ENCODE measurements around the gene KRT2.

Gene KRT2

GRCh38 chr12:52648012-52648550, 3.9 kb downstream of the KRT2 start:
- TF ChIP-seq ZBTB7A (IDR thresholded peaks at IDR 0.05; ENCODE audit: low read depth), result no peak
- no peak for TF ChIP-seq TCF12 (IDR thresholded peaks at IDR 0.05; ENCODE audit: low read depth)

DNA sequence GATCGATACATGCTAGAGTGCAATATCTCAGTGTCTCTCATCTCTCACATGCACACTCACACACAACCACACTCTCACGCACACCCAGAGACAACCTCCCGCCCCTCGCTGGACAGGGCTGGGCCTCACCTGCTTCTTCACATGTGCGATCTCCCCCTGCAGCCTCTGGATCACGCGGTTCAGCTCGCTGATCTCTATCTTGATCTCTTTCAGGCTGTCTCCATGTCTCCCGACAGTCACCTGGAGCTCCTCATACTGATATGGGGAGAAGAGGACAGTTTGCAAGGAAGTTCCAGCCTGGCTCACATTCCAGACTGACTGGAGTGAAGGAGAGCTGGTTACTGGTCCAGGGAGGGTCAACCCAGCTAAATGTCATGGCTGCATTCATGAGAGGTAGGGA, 4.4 kb downstream of the KRT2 start:
- TF ChIP-seq TAF1 (IDR thresholded peaks at IDR 0.05; ENCODE audit: low read depth) (no peak), TCF12 (IDR thresholded peaks at IDR 0.05; ENCODE audit: low read depth) (no peak), CEBPB (IDR thresholded peaks at IDR 0.05) (no peak), ZBTB7A (IDR thresholded peaks at IDR 0.05; ENCODE audit: low read depth) (no peak), RAD21 (IDR thresholded peaks at IDR 0.05; ENCODE audit: low read depth) (no peak), CREB1 (IDR thresholded peaks at IDR 0.05; ENCODE audit: low read depth) (no peak), EP300 (IDR thresholded peaks at IDR 0.05; ENCODE audit: borderline replicate concordance) (no peak), YY1 (IDR thresholded peaks at IDR 0.05; ENCODE audit: low read depth) (no peak), USF1 (IDR thresholded peaks at IDR 0.05) (no peak), NFIC (IDR thresholded peaks at IDR 0.05) (no peak), EGR1 (IDR thresholded peaks at IDR 0.05) (no peak), FOXM1 (IDR thresholded peaks at IDR 0.05; ENCODE audit: borderline replicate concordance, low read depth) (no peak), TEAD4 (IDR thresholded peaks at IDR 0.05) (no peak)
- TF ChIP-seq, protein P1, sequence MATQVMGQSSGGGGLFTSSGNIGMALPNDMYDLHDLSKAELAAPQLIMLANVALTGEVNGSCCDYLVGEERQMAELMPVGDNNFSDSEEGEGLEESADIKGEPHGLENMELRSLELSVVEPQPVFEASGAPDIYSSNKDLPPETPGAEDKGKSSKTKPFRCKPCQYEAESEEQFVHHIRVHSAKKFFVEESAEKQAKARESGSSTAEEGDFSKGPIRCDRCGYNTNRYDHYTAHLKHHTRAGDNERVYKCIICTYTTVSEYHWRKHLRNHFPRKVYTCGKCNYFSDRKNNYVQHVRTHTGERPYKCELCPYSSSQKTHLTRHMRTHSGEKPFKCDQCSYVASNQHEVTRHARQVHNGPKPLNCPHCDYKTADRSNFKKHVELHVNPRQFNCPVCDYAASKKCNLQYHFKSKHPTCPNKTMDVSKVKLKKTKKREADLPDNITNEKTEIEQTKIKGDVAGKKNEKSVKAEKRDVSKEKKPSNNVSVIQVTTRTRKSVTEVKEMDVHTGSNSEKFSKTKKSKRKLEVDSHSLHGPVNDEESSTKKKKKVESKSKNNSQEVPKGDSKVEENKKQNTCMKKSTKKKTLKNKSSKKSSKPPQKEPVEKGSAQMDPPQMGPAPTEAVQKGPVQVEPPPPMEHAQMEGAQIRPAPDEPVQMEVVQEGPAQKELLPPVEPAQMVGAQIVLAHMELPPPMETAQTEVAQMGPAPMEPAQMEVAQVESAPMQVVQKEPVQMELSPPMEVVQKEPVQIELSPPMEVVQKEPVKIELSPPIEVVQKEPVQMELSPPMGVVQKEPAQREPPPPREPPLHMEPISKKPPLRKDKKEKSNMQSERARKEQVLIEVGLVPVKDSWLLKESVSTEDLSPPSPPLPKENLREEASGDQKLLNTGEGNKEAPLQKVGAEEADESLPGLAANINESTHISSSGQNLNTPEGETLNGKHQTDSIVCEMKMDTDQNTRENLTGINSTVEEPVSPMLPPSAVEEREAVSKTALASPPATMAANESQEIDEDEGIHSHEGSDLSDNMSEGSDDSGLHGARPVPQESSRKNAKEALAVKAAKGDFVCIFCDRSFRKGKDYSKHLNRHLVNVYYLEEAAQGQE (IDR thresholded peaks at IDR 0.05; ENCODE audit: low read depth), result no peak
- TF ChIP-seq, protein P2, sequence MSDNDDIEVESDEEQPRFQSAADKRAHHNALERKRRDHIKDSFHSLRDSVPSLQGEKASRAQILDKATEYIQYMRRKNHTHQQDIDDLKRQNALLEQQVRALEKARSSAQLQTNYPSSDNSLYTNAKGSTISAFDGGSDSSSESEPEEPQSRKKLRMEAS (IDR thresholded peaks at IDR 0.05), result no peak

DNA sequence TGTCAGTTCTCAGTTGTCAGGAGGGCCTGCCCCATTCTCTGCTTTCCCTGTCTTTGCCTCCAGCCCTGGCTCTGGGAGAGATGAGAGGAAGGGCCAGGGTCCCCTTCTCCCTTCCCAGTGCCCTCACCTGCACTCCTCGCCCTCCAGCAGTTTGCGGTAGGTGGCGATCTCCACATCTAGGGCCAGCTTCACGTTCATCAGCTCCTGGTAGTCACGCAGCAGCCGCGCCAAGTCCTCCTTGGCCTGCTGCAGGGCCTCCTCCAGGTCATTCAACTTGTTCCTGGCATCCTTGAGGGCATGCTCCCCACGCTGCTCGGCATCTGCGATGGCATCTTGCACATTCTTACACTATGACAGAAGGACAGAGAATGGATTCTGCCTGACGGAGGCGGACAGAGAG, 5.4 kb downstream of the KRT2 start:
- no peak for TF ChIP-seq TAF1 (IDR thresholded peaks at IDR 0.05; ENCODE audit: low read depth)
- TF ChIP-seq TEAD4 (IDR thresholded peaks at IDR 0.05), result no peak
- no peak for TF ChIP-seq YY1 (IDR thresholded peaks at IDR 0.05; ENCODE audit: low read depth)
- no peak for TF ChIP-seq EP300 (IDR thresholded peaks at IDR 0.05; ENCODE audit: borderline replicate concordance)
- no peak for TF ChIP-seq FOXM1 (IDR thresholded peaks at IDR 0.05; ENCODE audit: borderline replicate concordance, low read depth)
- TF ChIP-seq CREB1 (IDR thresholded peaks at IDR 0.05; ENCODE audit: low read depth), result no peak
- no peak for TF ChIP-seq TCF12 (IDR thresholded peaks at IDR 0.05; ENCODE audit: low read depth)
- TF ChIP-seq CEBPB (IDR thresholded peaks at IDR 0.05), result no peak
- TF ChIP-seq EGR1 (IDR thresholded peaks at IDR 0.05), result no peak
- TF ChIP-seq USF1 (IDR thresholded peaks at IDR 0.05), result no peak
- TF ChIP-seq, protein P1 (IDR thresholded peaks at IDR 0.05; ENCODE audit: low read depth), result no peak
- TF ChIP-seq ZBTB7A (IDR thresholded peaks at IDR 0.05; ENCODE audit: low read depth), result no peak
- no peak for TF ChIP-seq RAD21 (IDR thresholded peaks at IDR 0.05; ENCODE audit: low read depth)
- TF ChIP-seq NFIC (IDR thresholded peaks at IDR 0.05), result no peak
- TF ChIP-seq, protein P2 (IDR thresholded peaks at IDR 0.05), result no peak

- TF ChIP-seq NFIC (IDR thresholded peaks at IDR 0.05), result no peak
- TF ChIP-seq CEBPB (IDR thresholded peaks at IDR 0.05), result no peak
- TF ChIP-seq TCF12 (IDR thresholded peaks at IDR 0.05; ENCODE audit: low read depth), result no peak
- TF ChIP-seq TAF1 (IDR thresholded peaks at IDR 0.05; ENCODE audit: low read depth), result no peak
- no peak for TF ChIP-seq FOXM1 (IDR thresholded peaks at IDR 0.05; ENCODE audit: borderline replicate concordance, low read depth)
- no peak for TF ChIP-seq ZBTB7A (IDR thresholded peaks at IDR 0.05; ENCODE audit: low read depth)
- TF ChIP-seq RAD21 (IDR thresholded peaks at IDR 0.05; ENCODE audit: low read depth), result no peak
- TF ChIP-seq USF1 (IDR thresholded peaks at IDR 0.05), result no peak
- TF ChIP-seq, protein P2 (IDR thresholded peaks at IDR 0.05), result no peak
- TF ChIP-seq CREB1 (IDR thresholded peaks at IDR 0.05; ENCODE audit: low read depth), result no peak
- TF ChIP-seq, protein P1 (IDR thresholded peaks at IDR 0.05; ENCODE audit: low read depth), result no peak
- no peak for TF ChIP-seq EGR1 (IDR thresholded peaks at IDR 0.05)
These were observed 6.0 kb downstream of the KRT2 start for GRCh38 chr12:52645982-52646381.
